ENCODE results near the gene C10orf62. TPM values are rescaled to one million over a fixed set of nuclear protein-coding genes. Genes with fewer than 3 reads are reported as not detected.

C10orf62 gene
- total and polyA plus RNA-seq, 2 of the 8 experiments (the other 6 are each of a cell fraction or from before 2014, with no cell fraction given): 0.05 TPM; not detected in 1

DNA sequence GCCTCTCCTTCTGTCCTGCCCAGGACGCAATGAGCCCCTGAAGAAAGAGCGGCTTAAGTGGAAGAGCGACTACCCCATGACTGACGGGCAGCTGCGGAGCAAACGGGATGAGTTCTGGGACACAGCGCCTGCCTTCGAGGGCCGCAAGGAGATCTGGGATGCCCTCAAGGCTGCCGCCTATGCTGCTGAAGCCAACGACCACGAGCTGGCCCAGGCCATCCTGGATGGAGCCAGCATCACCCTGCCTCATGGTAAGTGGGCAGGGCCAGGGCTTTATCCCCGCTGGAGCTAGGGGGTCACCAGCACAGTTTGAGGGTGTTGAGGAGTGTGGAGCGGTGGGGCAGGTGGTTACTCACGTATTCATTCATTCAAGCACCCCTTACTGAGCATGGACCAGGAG, 21.6 kb upstream of the C10orf62 start:
- H3K23ac ChIP-seq (ENCODE audit: insufficient read length): no peak overlapping the region
- H3K4ac ChIP-seq (replicated peaks; ENCODE audit: insufficient read length, low read depth, low read length): no peak overlapping the region
- WGBS, 2 experiments (ENCODE audit: extremely low coverage in 1 of 2, insufficient coverage in 1 of 2, insufficient read length in 1 of 2, insufficient replicate concordance in 2 of 2, low coverage in 1 of 2, low lambda C conversion rate in 2 of 2, missing lambda C conversion rate in 1 of 2): 98% methylated on average over 15 of the region's 15 CpGs; no CpG with 5 or more reads in 1 of the 2 experiments
- no peak overlapping the region for H2BK12ac ChIP-seq (ENCODE audit: low read depth, low read length)
- no peak overlapping the region for H3K9ac ChIP-seq (replicated peaks in 1 of 4; ENCODE audit: extremely low read depth in 1 of 4, low read depth in 3 of 4, low read length in 3 of 4)
- no peak overlapping the region for H3K56ac ChIP-seq (replicated peaks; ENCODE audit: insufficient read length, low read depth, low read length)
- H2BK5ac ChIP-seq (ENCODE audit: low read depth, low read length): 0 out of 2 replicates have a peak overlapping the region, but pooled peaks have one; percentile 9
- CTCF ChIA-PET (ENCODE audit: partially characterized antibody): interaction anchor here (0.6 to 12.9 kb wide), 8 partner anchors 9 to 798 kb away, joined by 3 to 169 read pairs (median 6); no protein-coding TSS in a partner anchor
- POLR2A ChIA-PET (ENCODE audit: partially characterized antibody): interaction anchor here (0.6 kb wide), 2 partner anchors 10 to 64 kb away, joined by 3 read pairs; no protein-coding TSS in a partner anchor
- H3K27me3 ChIP-seq (replicated peaks in 1 of 4; ENCODE audit: control insufficient read depth in 3 of 4, extremely low read depth in 1 of 4, insufficient read depth in 3 of 4, low read length in 3 of 4): no peaks in the 10 kb centered on the region
- no peak overlapping the region for H3K14ac ChIP-seq (ENCODE audit: insufficient read length)
- no peak overlapping the region for H2AFZ ChIP-seq (ENCODE audit: low read length)
- TF ChIP-seq TEAD4 (IDR thresholded peaks at IDR 0.05; ENCODE audit: low read depth, low read length) (no peak), NANOG (IDR thresholded peaks at IDR 0.05; ENCODE audit: insufficient read depth, low read depth, low read length, poor library complexity, severe bottlenecking) (no peak), TCF12 (IDR thresholded peaks at IDR 0.05; ENCODE audit: low read depth, low read length) (no peak), MAFK (IDR thresholded peaks at IDR 0.05; ENCODE audit: low read depth, low read length) (no peak), SP1 (IDR thresholded peaks at IDR 0.05; ENCODE audit: low read depth, low read length) (no peak), HDAC2 (IDR thresholded peaks at IDR 0.05; ENCODE audit: borderline replicate concordance in 1 of 2, low read depth in 2 of 2, low read length in 2 of 2) (no peak), SP2 (IDR thresholded peaks at IDR 0.05; ENCODE audit: low read length) (no peak), CBX8 (IDR thresholded peaks at IDR 0.05; ENCODE audit: borderline replicate concordance, low read depth, low read length) (no peak)
- no peak overlapping the region for H4K91ac ChIP-seq (replicated peaks; ENCODE audit: insufficient read length, low read length)
- peaks cover 0 to 14% (median 2%) of the 10 kb centered on the region in 4 experiments; a peak in 4 of 8 replicates for H3K36me3 ChIP-seq (ENCODE audit: control insufficient read depth in 2 of 4, insufficient read depth in 4 of 4, low read length in 3 of 4)
- no peak overlapping the region for H4K8ac ChIP-seq (ENCODE audit: extremely low read depth, insufficient read depth, low read length)
- no peak overlapping the region for H2BK15ac ChIP-seq (ENCODE audit: low read length)
- H3K4me2 ChIP-seq (ENCODE audit: insufficient read depth in 1 of 2, low read depth in 2 of 2, low read length in 2 of 2): no peak overlapping the region
- H3K4me3 ChIP-seq (ENCODE audit: extremely low read depth in 1 of 4, insufficient read depth in 2 of 4, low read depth in 3 of 4, low read length in 4 of 4): no peak overlapping the region
- H2BK20ac ChIP-seq (ENCODE audit: low read length): no peak overlapping the region
- H4K5ac ChIP-seq (ENCODE audit: insufficient read length, low read depth, low read length): no peak overlapping the region
- H3K9me3 ChIP-seq (ENCODE audit: insufficient read depth in 2 of 2, low read depth in 1 of 2, low read length in 1 of 2): no peaks in the 10 kb centered on the region
- FAIRE-seq (no peak), DNase-seq (ENCODE audit: low read depth in 1 of 2, low spot score in 2 of 2) (no peak)
- H3K18ac ChIP-seq (ENCODE audit: extremely low read depth, low read length): no peak overlapping the region
- no peaks in the 10 kb centered on the region for H3K79me2 ChIP-seq (ENCODE audit: control insufficient read depth in 1 of 2, insufficient read depth in 2 of 2, low read length in 2 of 2)
- H2AK5ac ChIP-seq (ENCODE audit: low read depth, low read length): no peak overlapping the region
- H3K27ac ChIP-seq (ENCODE audit: low read depth, low read length): no peak overlapping the region
- no peak overlapping the region for H2BK120ac ChIP-seq (replicated peaks; ENCODE audit: low read depth, low read length)
- H4K20me1 ChIP-seq (replicated peaks in 1 of 2; ENCODE audit: control insufficient read depth in 1 of 2, insufficient read depth in 2 of 2, low read length in 2 of 2): peaks cover 0 to 2% of the 10 kb centered on the region in 2 experiments
- H3K23me2 ChIP-seq (ENCODE audit: low read depth, low read length): no peaks in the 10 kb centered on the region
- H3K4me1 ChIP-seq (replicated peaks in 1 of 4; ENCODE audit: control insufficient read depth in 3 of 4, insufficient read depth in 4 of 4, low read length in 3 of 4): peaks cover 0 to 3% (median 1%) of the 10 kb centered on the region in 4 experiments; a peak in 2 of 7 replicates
- H3K79me1 ChIP-seq (ENCODE audit: low read depth, low read length): no peaks in the 10 kb centered on the region
